CD4-positive, alpha-beta T cell treated with Interleukin-4 for 4 hours (primary cell): Measurements from ENCODE around the gene GAREM1.
A peak's percentile ranks its signal among the peaks of the same experiment; 100 is the strongest.
"Not testable (repeated sequence)": the region's sequence is repeated elsewhere in the genome, so short reads cannot be mapped to it uniquely, and the experiment has no call there.

ENCODE experiments used
- DNase-seq: peaks from one replicate; pipeline ENCODE4 v3.0.0-alpha.2; 2020

The GAREM1 gene

GRCh38 chr18:32321826-32322225, 148.9 kb downstream of the GAREM1 start:
- DNase-seq, result no peak

GRCh38 chr18:32319084-32319483, 151.6 kb downstream of the GAREM1 start:
- no peak for DNase-seq

DNA sequence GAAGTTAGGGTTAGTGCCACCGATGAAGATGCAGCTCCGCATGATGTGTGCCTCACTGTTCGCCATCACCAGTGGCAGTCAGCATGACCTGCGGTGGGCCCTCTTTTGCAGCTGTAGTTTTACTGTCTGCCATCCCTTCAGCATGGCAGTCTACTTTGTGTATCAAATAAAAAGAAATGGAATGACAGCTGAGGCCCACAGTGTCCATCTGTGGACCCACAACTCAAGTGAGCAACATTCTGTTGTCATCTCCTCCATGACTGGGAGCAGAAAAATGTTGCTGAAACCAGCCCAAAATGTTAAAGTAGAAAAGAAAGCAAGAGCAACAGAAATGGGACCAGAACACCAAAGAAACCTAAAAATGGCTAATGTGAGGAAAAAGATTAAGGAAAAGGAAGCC, 152.1 kb downstream of the GAREM1 start:
- no peak for DNase-seq

- no peak for DNase-seq
These were observed 153.0 kb downstream of the GAREM1 start for GRCh38 chr18:32317651-32318050.

GRCh38 chr18:32315881-32316280, 154.8 kb downstream of the GAREM1 start:
- DNase-seq, result no peak

DNA sequence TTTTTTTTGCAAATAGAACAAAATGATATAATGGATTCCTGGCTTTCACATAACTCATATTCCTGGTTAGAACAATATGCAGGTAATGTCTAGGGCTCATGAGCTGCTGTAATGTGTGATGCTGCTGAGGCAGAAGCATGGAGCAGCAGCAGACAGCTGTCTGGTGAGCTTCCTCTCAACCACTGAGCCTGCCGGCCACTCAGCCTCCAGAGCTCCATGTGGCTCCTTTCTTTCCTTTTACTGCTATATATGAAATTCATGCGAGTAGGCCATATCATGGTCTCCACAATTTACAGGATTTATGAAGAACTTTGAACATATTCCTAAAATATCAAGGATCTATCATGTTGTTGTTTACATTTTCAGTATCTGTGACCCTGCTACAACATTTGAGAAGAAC, 159.9 kb downstream of the GAREM1 start:
- DNase-seq, result no peak

- DNase-seq, result no peak
These were observed 160.6 kb downstream of the GAREM1 start for GRCh38 chr18:32310101-32310500.

DNA sequence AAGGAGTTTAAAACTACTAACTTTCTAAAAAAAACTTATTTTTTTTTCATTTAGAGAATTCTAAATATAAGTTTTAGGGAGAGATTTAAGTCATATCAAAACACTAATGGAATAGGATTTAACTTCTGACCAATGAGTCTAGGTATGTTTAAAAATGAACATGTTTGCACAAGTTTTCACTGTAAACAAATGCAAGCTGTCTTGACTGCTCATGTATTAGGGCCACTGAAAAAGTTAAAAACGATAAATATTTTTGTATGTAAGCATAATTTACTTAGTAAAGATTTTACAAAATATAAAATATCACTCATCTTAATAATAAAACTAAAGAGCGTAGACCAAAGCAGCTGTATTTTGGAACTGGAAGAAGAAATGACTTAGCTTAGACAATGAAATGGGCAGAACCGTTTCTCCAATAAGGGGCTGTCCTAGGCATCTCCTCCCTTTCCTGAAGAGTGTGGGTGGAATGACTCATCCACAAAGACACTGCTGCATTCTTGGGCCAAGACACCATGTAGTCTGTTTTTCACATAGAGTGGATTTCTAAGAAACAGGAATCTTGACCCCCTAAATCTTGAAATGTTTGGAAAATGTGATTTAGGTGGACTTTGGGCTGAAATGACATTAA, 162.1 kb downstream of the GAREM1 start:
- no peak for DNase-seq

- no peak for DNase-seq
These were observed 167.3 kb downstream of the GAREM1 start for GRCh38 chr18:32303400-32303799.

- DNase-seq, result no peak
These were observed 167.9 kb downstream of the GAREM1 start for GRCh38 chr18:32302806-32303205.

- no peak for DNase-seq
These were observed 168.5 kb downstream of the GAREM1 start for GRCh38 chr18:32301976-32302743.

DNA sequence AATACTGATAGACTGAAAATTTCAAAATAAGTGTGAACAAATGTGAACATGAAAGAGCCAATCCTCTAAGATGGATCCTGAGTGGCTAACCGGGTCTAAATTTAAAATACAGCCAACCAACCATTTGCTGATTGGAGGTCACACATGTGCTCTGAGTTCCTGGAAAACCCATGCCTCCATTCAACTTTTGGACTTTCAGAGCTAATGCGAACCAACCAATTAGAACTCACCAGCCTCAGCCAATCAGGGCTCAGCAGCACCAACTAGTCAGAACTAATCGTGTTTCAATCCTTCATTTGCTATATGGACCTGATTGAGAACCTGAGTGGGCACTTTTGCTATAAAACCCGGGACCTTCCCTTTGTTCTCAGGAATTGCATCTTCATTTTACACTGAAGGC, 169.3 kb downstream of the GAREM1 start:
- DNase-seq, result no peak

DNA sequence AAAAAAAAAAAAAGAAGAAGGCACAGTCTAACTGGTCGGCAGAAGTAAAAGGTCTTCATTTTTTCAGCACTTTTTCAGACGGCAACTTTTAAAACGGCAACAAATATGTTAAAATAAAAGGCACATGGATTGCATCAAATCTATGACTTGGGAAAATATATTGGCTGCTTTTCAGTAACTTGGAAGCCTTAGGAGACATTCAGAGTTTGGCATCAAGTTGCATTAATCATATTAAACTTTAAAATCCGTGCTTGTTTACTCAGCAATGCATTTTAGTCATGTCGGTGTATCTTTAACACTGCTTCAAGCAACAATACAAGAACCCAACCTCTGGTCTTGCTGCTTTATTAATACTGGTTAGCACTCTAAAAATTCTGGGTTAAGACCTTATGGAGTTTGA, 169.8 kb downstream of the GAREM1 start:
- DNase-seq, result no peak

- DNase-seq, result no peak
These were observed 171.2 kb downstream of the GAREM1 start for GRCh38 chr18:32299484-32299883.

- no peak for DNase-seq
These were observed 172.5 kb downstream of the GAREM1 start for GRCh38 chr18:32298171-32298667.

- DNase-seq, result no peak
These were observed 173.0 kb downstream of the GAREM1 start for GRCh38 chr18:32297579-32298170.

- DNase-seq, result no peak
These were observed 173.8 kb downstream of the GAREM1 start for GRCh38 chr18:32296851-32297250.

DNA sequence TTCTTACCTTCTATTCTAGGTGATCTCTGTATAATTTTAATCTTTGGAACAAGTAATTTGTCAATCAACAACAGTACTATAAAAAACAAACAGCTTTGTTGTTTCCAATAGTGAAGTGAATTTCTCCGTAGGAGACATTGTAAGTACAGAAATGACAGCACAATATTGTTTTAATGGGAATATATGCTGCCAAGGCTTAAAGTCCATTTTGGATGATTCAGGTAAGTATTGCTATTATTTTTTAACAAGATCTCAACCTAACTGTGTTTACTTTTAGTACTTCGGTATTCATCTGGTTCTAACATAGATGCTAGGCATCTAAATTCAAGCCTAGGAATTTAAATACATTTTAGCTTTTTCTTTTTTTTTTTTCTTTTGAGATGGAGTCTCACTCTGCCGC, 175.1 kb downstream of the GAREM1 start:
- DNase-seq, result no peak

DNA sequence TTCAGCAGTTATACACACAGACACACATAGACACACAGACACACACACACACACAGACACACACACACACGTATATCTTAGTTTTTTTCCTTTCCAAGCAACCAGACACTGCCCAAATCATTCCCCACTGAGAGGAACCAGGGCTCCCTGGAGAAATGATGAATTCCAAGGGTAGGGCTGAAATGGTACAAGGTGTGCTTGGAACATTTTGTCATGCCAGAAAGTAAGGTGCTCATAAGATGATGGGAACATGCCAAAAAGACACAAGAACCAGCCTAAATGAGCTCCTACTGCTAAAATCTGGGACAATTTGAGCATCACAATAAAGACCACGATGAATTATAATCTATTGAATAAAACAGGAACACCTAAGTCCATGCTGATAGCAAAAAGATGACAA, 177.6 kb downstream of the GAREM1 start:
- no peak for DNase-seq

DNA sequence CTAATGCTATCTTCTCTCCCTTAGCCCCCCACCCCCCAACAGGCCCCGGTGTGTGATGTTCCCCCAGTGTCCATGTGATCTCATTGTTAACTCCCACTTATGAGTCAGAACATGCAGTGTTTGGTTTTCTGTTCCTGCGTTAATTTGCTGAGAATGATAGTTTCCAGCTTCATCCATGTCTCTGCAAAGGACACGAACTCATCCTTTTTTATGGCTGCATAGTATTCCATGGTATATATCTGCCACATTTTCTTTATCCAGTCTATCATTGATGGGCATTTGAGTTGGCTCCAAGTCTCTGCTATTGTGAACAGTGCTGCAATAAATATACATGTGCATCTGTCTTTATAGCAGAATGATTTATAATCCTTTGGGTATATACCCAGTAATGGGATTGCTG, 179.1 kb downstream of the GAREM1 start:
- DNase-seq, result not testable (repeated sequence)

DNA sequence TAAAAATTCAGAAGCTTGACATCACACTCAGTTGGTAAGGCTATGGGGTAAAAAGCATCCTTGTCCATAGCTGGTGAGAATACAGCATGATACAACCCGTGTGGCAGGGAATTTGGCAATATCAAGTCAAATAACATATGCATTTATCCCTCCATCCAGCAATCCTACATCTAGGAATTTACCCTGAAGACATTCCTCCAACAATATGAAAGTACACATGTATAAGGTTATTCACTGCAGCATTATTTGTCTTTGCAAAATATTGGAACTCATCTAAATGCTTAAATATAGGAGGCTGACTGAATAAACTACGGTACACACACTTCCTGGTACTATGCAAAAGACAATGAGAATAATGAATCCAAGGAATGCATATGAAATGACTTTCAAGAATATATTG, 179.9 kb downstream of the GAREM1 start:
- no peak for DNase-seq

- peak; percentile 16 for DNase-seq
These were observed 181.1 kb downstream of the GAREM1 start for GRCh38 chr18:32289483-32290075.

DNA sequence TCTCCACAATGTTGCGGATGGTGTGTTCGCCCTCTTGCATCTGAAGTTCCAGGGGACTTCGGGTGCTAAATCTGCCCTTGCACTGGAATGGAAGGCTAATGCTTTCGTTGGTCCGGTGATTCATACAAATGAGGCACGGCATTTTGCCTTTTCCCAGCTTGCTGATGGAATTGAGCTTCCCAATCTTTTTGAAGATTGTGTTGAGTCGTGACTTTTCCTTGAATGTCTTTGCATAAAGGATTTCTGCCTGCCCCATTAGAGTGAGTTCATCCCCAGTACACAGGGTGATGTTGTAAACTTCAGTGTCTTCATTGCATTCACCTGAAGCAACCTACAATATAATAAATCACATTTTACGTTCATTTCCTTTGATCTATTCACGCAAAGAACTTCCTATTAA, 182.8 kb downstream of the GAREM1 start:
- DNase-seq, result no peak

- no peak for DNase-seq
These were observed 183.4 kb downstream of the GAREM1 start for GRCh38 chr18:32287249-32287648.
